ENCODE results near the gene TRIM23. TPM values are rescaled to one million over a fixed set of nuclear protein-coding genes. Genes with fewer than 3 reads are reported as not detected.

The TRIM23 gene
- total and polyA plus RNA-seq, 7 experiments from 2014 or later: 10.3 to 27.9 (median 16.5) TPM

GRCh38 chr5:65647941-65648340 is 23.8 kb upstream of the TRIM23 start:
- intact Hi-C loops (cut with micrococcal nuclease): no loop called here
- Histone ChIP-seq H3K36me3 (ENCODE audit: control insufficient read depth in 2 of 3, insufficient read depth in 3 of 3, low read length in 3 of 3) (peaks cover 0 to 7% (median 0%) of the 10 kb centered on the region in 3 experiments), H3K27me3 (ENCODE audit: control insufficient read depth in 2 of 2, insufficient read depth in 2 of 2, low read length in 2 of 2) (no peaks in the 10 kb centered on the region), H3K27ac (ENCODE audit: low read depth, low read length) (no peak overlapping the region), H3K4me3 (ENCODE audit: low read length) (no peak overlapping the region), H3K9me3 (ENCODE audit: control insufficient read depth in 2 of 3, low read length in 3 of 3) (no peaks in the 10 kb centered on the region), H3K4me1 (ENCODE audit: control insufficient read depth in 2 of 2, insufficient read depth in 2 of 2, low read length in 2 of 2) (no peaks in the 10 kb centered on the region)
- ChIA-PET CTCF (no interaction called here), POLR2A (no interaction called here)
- Mint-ChIP-seq H3K9me3 (no peaks in the 10 kb centered on the region), H3K36me3 (peaks cover 0 to 31% (median 9%) of the 10 kb centered on the region in 5 donors), H3K27me3 (no peaks in the 10 kb centered on the region), H3K4me1 (peaks cover 0 to 5% (median 0%) of the 10 kb centered on the region in 7 donors), H3K27ac (peak overlapping the region in 3 of 9 donors; percentile 3 to 46 (median 4)), H3K4me3 (no peak overlapping the region)
- DNase-seq: no peak
- ATAC-seq: no peak

- H3K4me3 ChIP-seq (ENCODE audit: low read length): no peak overlapping the region
- ChIA-PET CTCF (interaction anchor here (1.0 kb wide), 1 partner anchor 15 kb away, joined by 3 read pairs; no protein-coding TSS in a partner anchor), POLR2A (no interaction called here)
- Mint-ChIP-seq H3K27ac (no peak overlapping the region), H3K4me3 (no peak overlapping the region), H3K36me3 (peaks cover 0 to 31% (median 9%) of the 10 kb centered on the region in 5 donors), H3K9me3 (no peaks in the 10 kb centered on the region), H3K4me1 (peaks cover 0 to 5% (median 0%) of the 10 kb centered on the region in 7 donors), H3K27me3 (no peaks in the 10 kb centered on the region)
- no peaks in the 10 kb centered on the region for H3K9me3 ChIP-seq (ENCODE audit: control insufficient read depth in 2 of 3, low read length in 3 of 3)
- no peak for ATAC-seq
- H3K36me3 ChIP-seq (ENCODE audit: control insufficient read depth in 2 of 3, insufficient read depth in 3 of 3, low read length in 3 of 3): peaks cover 0 to 7% (median 0%) of the 10 kb centered on the region in 3 experiments
- H3K27me3 ChIP-seq (ENCODE audit: control insufficient read depth in 2 of 2, insufficient read depth in 2 of 2, low read length in 2 of 2): no peaks in the 10 kb centered on the region
- DNase-seq: no peak
- no peaks in the 10 kb centered on the region for H3K4me1 ChIP-seq (ENCODE audit: control insufficient read depth in 2 of 2, insufficient read depth in 2 of 2, low read length in 2 of 2)
- intact Hi-C loops (cut with micrococcal nuclease): no loop called here
- no peak overlapping the region for H3K27ac ChIP-seq (ENCODE audit: low read depth, low read length)
These were observed 22.8 kb upstream of the TRIM23 start for GRCh38 chr5:65646938-65647337.

- H3K4me1 Mint-ChIP-seq: peaks cover 0 to 7% (median 0%) of the 10 kb centered on the region in 7 donors
- no peak overlapping the region for H3K4me3 Mint-ChIP-seq
- CTCF ChIA-PET: no interaction called here
- H3K27me3 ChIP-seq (ENCODE audit: control insufficient read depth in 2 of 2, insufficient read depth in 2 of 2, low read length in 2 of 2): no peaks in the 10 kb centered on the region
- no peak overlapping the region for H3K27ac ChIP-seq (ENCODE audit: low read depth, low read length)
- H3K4me1 ChIP-seq (ENCODE audit: control insufficient read depth in 2 of 2, insufficient read depth in 2 of 2, low read length in 2 of 2): no peaks in the 10 kb centered on the region
- H3K36me3 ChIP-seq (ENCODE audit: control insufficient read depth in 2 of 3, insufficient read depth in 3 of 3, low read length in 3 of 3): peaks cover 0 to 34% (median 0%) of the 10 kb centered on the region in 3 experiments
- H3K4me3 ChIP-seq (ENCODE audit: low read length): no peak overlapping the region
- peaks cover 6 to 23% (median 17%) of the 10 kb centered on the region in 5 donors for H3K36me3 Mint-ChIP-seq
- no peak overlapping the region for H3K27ac Mint-ChIP-seq
- DNase-seq: no peak
- peaks cover 0 to 4% (median 0%) of the 10 kb centered on the region in 11 donors for H3K9me3 Mint-ChIP-seq
- no peaks in the 10 kb centered on the region for H3K27me3 Mint-ChIP-seq
- intact Hi-C loops (cut with micrococcal nuclease): no loop called here
- H3K9me3 ChIP-seq (ENCODE audit: control insufficient read depth in 2 of 3, low read length in 3 of 3): no peaks in the 10 kb centered on the region
- no peak for ATAC-seq
- POLR2A ChIA-PET: no interaction called here
These were observed 16.1 kb upstream of the TRIM23 start for GRCh38 chr5:65640240-65640639.

- no peak for ATAC-seq
- Mint-ChIP-seq H3K36me3 (peaks cover 0 to 9% (median 5%) of the 10 kb centered on the region in 5 donors), H3K9me3 (no peaks in the 10 kb centered on the region), H3K27ac (no peak overlapping the region), H3K27me3 (no peaks in the 10 kb centered on the region), H3K4me1 (peaks cover 6 to 37% (median 27%) of the 10 kb centered on the region in 7 donors), H3K4me3 (no peak overlapping the region)
- ChIA-PET POLR2A (no interaction called here), CTCF (no interaction called here)
- intact Hi-C loops (cut with micrococcal nuclease): no loop called here
- Histone ChIP-seq H3K9me3 (ENCODE audit: control insufficient read depth in 2 of 3, low read length in 3 of 3) (no peaks in the 10 kb centered on the region), H3K27me3 (ENCODE audit: control insufficient read depth in 2 of 2, insufficient read depth in 2 of 2, low read length in 2 of 2) (no peaks in the 10 kb centered on the region), H3K27ac (ENCODE audit: low read depth, low read length) (no peak overlapping the region), H3K4me3 (ENCODE audit: low read length) (no peak overlapping the region), H3K4me1 (ENCODE audit: control insufficient read depth in 2 of 2, insufficient read depth in 2 of 2, low read length in 2 of 2) (peaks cover 3 to 4% of the 10 kb centered on the region in 2 donors), H3K36me3 (ENCODE audit: control insufficient read depth in 2 of 3, insufficient read depth in 3 of 3, low read length in 3 of 3) (peaks cover 0 to 8% (median 0%) of the 10 kb centered on the region in 3 experiments)
- DNase-seq: no peak
These were observed 6.8 kb upstream of the TRIM23 start for GRCh38 chr5:65630981-65631380.

- peaks cover 0 to 6% (median 0%) of the 10 kb centered on the region in 3 experiments for H3K36me3 ChIP-seq (ENCODE audit: control insufficient read depth in 2 of 3, insufficient read depth in 3 of 3, low read length in 3 of 3)
- intact Hi-C loops (cut with micrococcal nuclease): loop anchor here (2.0 to 10.0 kb wide), 5 partner anchors 145 to 1579 kb away; partner anchors contain the start of gene ADAMTS6 (in 1 of the 2)
- CTCF ChIA-PET: interaction anchor here (1.5 kb wide), 1 partner anchor 94 kb away, joined by 4 read pairs; no protein-coding TSS in a partner anchor
- POLR2A ChIA-PET: interaction anchor here (0.7 to 1.4 kb wide), 11 partner anchors 36 to 857 kb away, joined by 3 to 9 read pairs (median 3); partner anchors contain the start of genes CENPK, CWC27, ERBIN and NLN
- no peak for DNase-seq
- peak overlapping the region; percentile 75 for H3K4me3 ChIP-seq (ENCODE audit: low read length)
- H3K27me3 Mint-ChIP-seq: peaks cover 0 to 3% (median 0%) of the 10 kb centered on the region in 5 donors
- no peaks in the 10 kb centered on the region for H3K27me3 ChIP-seq (ENCODE audit: control insufficient read depth in 2 of 2, insufficient read depth in 2 of 2, low read length in 2 of 2)
- H3K4me3 Mint-ChIP-seq: peak overlapping the region; percentile 59 to 100 (median 98)
- H3K27ac ChIP-seq (ENCODE audit: low read depth, low read length): peak overlapping the region; percentile 92
- peaks cover 2 to 5% (median 5%) of the 10 kb centered on the region in 5 donors for H3K36me3 Mint-ChIP-seq
- H3K9me3 Mint-ChIP-seq: peaks cover 0 to 7% (median 0%) of the 10 kb centered on the region in 11 donors
- peaks cover 20% of the 10 kb centered on the region in 2 donors for H3K4me1 ChIP-seq (ENCODE audit: control insufficient read depth in 2 of 2, insufficient read depth in 2 of 2, low read length in 2 of 2)
- peaks cover 14 to 69% (median 49%) of the 10 kb centered on the region in 7 donors for H3K4me1 Mint-ChIP-seq
- no peak for ATAC-seq
- no peaks in the 10 kb centered on the region for H3K9me3 ChIP-seq (ENCODE audit: control insufficient read depth in 2 of 3, low read length in 3 of 3)
- H3K27ac Mint-ChIP-seq: peak overlapping the region; percentile 49 to 100 (median 97)
These were observed 1.6 kb upstream of the TRIM23 start for GRCh38 chr5:65625743-65626142.

GRCh38 chr5:65624571-65625555 is 730 bp upstream of the TRIM23 start, which contains the start of the genes SHLD3 and TRAPPC13:
Gene SHLD3, plus strand, starts transcription at chr5:65625027. Its CDS starts 4,561 bp downstream, at chr5:65629588.
Gene TRAPPC13, plus strand, starts transcription at chr5:65625027. Its CDS starts 34 bp downstream, at chr5:65625061.
- Mint-ChIP-seq H3K9me3 (peaks cover 0 to 7% (median 0%) of the 10 kb centered on the region in 11 donors), H3K4me3 (peak within 1 kb of the TSS; percentile 93 to 100 (median 98)), H3K4me1 (peaks cover 14 to 73% (median 51%) of the 10 kb centered on the region in 7 donors), H3K27me3 (peaks cover 0 to 3% (median 0%) of the 10 kb centered on the region in 5 donors), H3K36me3 (peaks cover 2 to 5% (median 4%) of the 10 kb centered on the region in 5 donors), H3K27ac (peak within 1 kb of the TSS; percentile 97 to 100 (median 98))
- DNase-seq (peak; percentile 57 to 92 (median 91)), ATAC-seq (peak; percentile 86)
- H3K36me3 ChIP-seq (ENCODE audit: control insufficient read depth in 2 of 3, insufficient read depth in 3 of 3, low read length in 3 of 3): peaks cover 0 to 4% (median 0%) of the 10 kb centered on the region in 3 experiments
- POLR2A ChIA-PET: interaction anchor here (0.7 to 1.9 kb wide), 19 partner anchors 11 to 856 kb away, joined by 3 to 22 read pairs (median 4); partner anchors contain the start of genes CENPK, CWC27, ERBIN and NLN
- peak within 1 kb of the TSS; percentile 75 for H3K4me3 ChIP-seq (ENCODE audit: low read length)
- intact Hi-C loops (cut with micrococcal nuclease): loop anchor here (1.0 to 10.0 kb wide), 13 partner anchors 62 to 1580 kb away; partner anchors contain the start of genes CENPK (in 2 of the 2), CWC27 (in 2 of the 2), NLN (in 2 of the 2) and PPWD1 (in 2 of the 2)
- peaks cover 20% of the 10 kb centered on the region in 2 donors for H3K4me1 ChIP-seq (ENCODE audit: control insufficient read depth in 2 of 2, insufficient read depth in 2 of 2, low read length in 2 of 2)
- no peaks in the 10 kb centered on the region for H3K9me3 ChIP-seq (ENCODE audit: control insufficient read depth in 2 of 3, low read length in 3 of 3)
- no peaks in the 10 kb centered on the region for H3K27me3 ChIP-seq (ENCODE audit: control insufficient read depth in 2 of 2, insufficient read depth in 2 of 2, low read length in 2 of 2)
- peak within 1 kb of the TSS; percentile 92 for H3K27ac ChIP-seq (ENCODE audit: low read depth, low read length)
- CTCF ChIA-PET: interaction anchor here (1.5 kb wide), 1 partner anchor 95 kb away, joined by 4 read pairs; no protein-coding TSS in a partner anchor

All from naive thymus-derived CD4-positive, alpha-beta T cell (primary cell).